Measurements from ENCODE around the gene ARHGAP26. TPM values are rescaled to one million over a fixed set of nuclear protein-coding genes. Genes with fewer than 3 reads are reported as not detected.

Gene ARHGAP26
- total RNA-seq, 4 donors from 2014 or later: 11.1 to 36.1 (median 21.8) TPM

GRCh38 chr5:142883025-142883424 lies 112.8 kb downstream of the ARHGAP26 start:
- no peak for TF ChIP-seq POLR2AphosphoS5 (IDR thresholded peaks at IDR 0.05)
- WGBS: 76% methylated on average over 2 of the region's 2 CpGs
- no peaks in the 10 kb centered on the region for H3K9me3 ChIP-seq

GRCh38 chr5:142883438-142883837 lies 113.3 kb downstream of the ARHGAP26 start:
- Histone ChIP-seq H3K27ac (no peak overlapping the region), H3K27me3 (no peaks in the 10 kb centered on the region), H3K36me3 (no peaks in the 10 kb centered on the region), H3K9me3 (no peaks in the 10 kb centered on the region), H3K4me1 (no peaks in the 10 kb centered on the region), H3K4me3 (no peak overlapping the region)
- 76% methylated on average over 4 of the region's 4 CpGs for WGBS
- no peak for DNase-seq (ENCODE audit: low spot score in 2 of 2)
- TF ChIP-seq POLR2AphosphoS5 (IDR thresholded peaks at IDR 0.05) (no peak), EP300 (IDR thresholded peaks at IDR 0.05) (no peak), CTCF (IDR thresholded peaks at IDR 0.05) (no peak), POLR2A (IDR thresholded peaks at IDR 0.05) (no peak)

More at GRCh38 chr5:142883025-142883424, 112.8 kb downstream of the ARHGAP26 start:
- no peaks in the 10 kb centered on the region for H3K27me3 ChIP-seq
- H3K4me1 ChIP-seq: no peaks in the 10 kb centered on the region
- H3K27ac ChIP-seq: no peak overlapping the region
- no peaks in the 10 kb centered on the region for H3K36me3 ChIP-seq
- H3K4me3 ChIP-seq: no peak overlapping the region
- no peak for DNase-seq (ENCODE audit: low spot score in 2 of 2)

- TF ChIP-seq POLR2AphosphoS5 (IDR thresholded peaks at IDR 0.05): no peak
- TF ChIP-seq EP300 (IDR thresholded peaks at IDR 0.05): no peak
- TF ChIP-seq CTCF (IDR thresholded peaks at IDR 0.05): no peak
- no peak for TF ChIP-seq POLR2A (IDR thresholded peaks at IDR 0.05)
- WGBS: 65% methylated on average over 3 of the region's 3 CpGs
- no peak overlapping the region for H3K4me3 ChIP-seq
- H3K27ac ChIP-seq: no peak overlapping the region
- peaks cover 5% of the 10 kb centered on the region for H3K4me1 ChIP-seq
- no peaks in the 10 kb centered on the region for H3K27me3 ChIP-seq
- H3K9me3 ChIP-seq: no peaks in the 10 kb centered on the region
- DNase-seq (ENCODE audit: low spot score in 2 of 2): no peak
- no peaks in the 10 kb centered on the region for H3K36me3 ChIP-seq
Observed at GRCh38 chr5:142884029-142884428, 113.9 kb downstream of the ARHGAP26 start.

DNA sequence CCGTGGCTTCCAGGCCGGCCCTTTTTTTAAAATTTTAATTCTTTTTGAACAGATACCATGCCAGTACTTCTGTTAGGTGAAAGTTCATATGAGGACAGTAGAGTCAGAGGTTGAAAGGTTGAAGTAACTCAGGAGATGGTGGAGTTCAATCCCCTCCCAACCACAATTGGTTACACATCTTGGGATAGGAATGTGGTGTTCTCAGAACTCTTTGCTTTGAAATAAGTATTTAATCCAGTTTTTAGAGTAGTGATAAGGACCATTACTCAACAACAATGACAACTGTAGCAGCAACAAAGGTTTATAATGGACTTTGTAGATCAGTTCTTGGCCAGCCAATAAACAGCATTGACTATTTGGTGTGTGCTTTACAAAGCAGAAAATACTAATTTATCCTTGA lies 116.0 kb downstream of the ARHGAP26 start:
- Histone ChIP-seq H3K27ac (no peak overlapping the region), H3K9me3 (no peaks in the 10 kb centered on the region), H3K4me1 (peaks cover 5% of the 10 kb centered on the region), H3K4me3 (no peak overlapping the region), H3K27me3 (no peaks in the 10 kb centered on the region), H3K36me3 (no peaks in the 10 kb centered on the region)
- DNase-seq (ENCODE audit: low spot score in 2 of 2): no peak
- 70% methylated on average over 2 of the region's 2 CpGs for WGBS
- TF ChIP-seq POLR2A (IDR thresholded peaks at IDR 0.05) (no peak), EP300 (IDR thresholded peaks at IDR 0.05) (no peak), POLR2AphosphoS5 (IDR thresholded peaks at IDR 0.05) (no peak), CTCF (IDR thresholded peaks at IDR 0.05) (no peak)

DNA sequence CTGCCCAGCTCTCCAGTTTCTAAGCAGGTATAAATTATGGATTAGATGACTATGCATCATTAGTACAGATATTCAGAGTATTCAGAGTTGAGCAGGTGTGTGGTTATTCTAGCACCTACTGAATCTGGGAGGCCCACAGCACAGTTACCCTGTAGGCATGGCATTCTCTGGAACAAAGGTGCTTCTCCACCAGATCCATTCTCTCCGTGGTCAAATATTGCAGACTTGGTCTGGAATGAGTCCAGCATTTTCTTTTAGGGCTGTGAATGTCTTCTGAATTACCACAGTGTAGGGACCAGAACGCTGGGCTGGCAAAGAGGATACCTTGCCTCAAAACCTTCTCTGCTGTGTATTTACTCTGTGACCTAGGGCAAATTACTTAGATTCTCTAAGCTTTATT lies 116.8 kb downstream of the ARHGAP26 start:
- 61% methylated on average over 2 of the region's 2 CpGs for WGBS
- H3K9me3 ChIP-seq: no peaks in the 10 kb centered on the region
- H3K27ac ChIP-seq: no peak overlapping the region
- no peaks in the 10 kb centered on the region for H3K36me3 ChIP-seq
- H3K4me1 ChIP-seq: peaks cover 5% of the 10 kb centered on the region
- TF ChIP-seq POLR2A (IDR thresholded peaks at IDR 0.05) (no peak), CTCF (IDR thresholded peaks at IDR 0.05) (no peak), EP300 (IDR thresholded peaks at IDR 0.05) (no peak), POLR2AphosphoS5 (IDR thresholded peaks at IDR 0.05) (no peak)
- no peak overlapping the region for H3K4me3 ChIP-seq
- H3K27me3 ChIP-seq: no peaks in the 10 kb centered on the region
- no peak for DNase-seq (ENCODE audit: low spot score in 2 of 2)

- no peak overlapping the region for H3K4me3 ChIP-seq
- peaks cover 5% of the 10 kb centered on the region for H3K4me1 ChIP-seq
- no peaks in the 10 kb centered on the region for H3K36me3 ChIP-seq
- H3K9me3 ChIP-seq: no peaks in the 10 kb centered on the region
- no peak overlapping the region for H3K27ac ChIP-seq
- no peaks in the 10 kb centered on the region for H3K27me3 ChIP-seq
- DNase-seq (ENCODE audit: low spot score in 2 of 2): no peak
- peak; percentile 46 to 60 for TF ChIP-seq CTCF (IDR thresholded peaks at IDR 0.05)
- no peak for TF ChIP-seq POLR2A (IDR thresholded peaks at IDR 0.05)
- WGBS: 41% methylated on average over 9 of the region's 9 CpGs
Observed at GRCh38 chr5:142888469-142889085, 118.4 kb downstream of the ARHGAP26 start.
